GM19455 (cell line): ENCODE results near the gene CCDC87.
A peak's percentile ranks its signal among the peaks of the same experiment; 100 is the strongest.
"Not testable (repeated sequence)": the region's sequence is repeated elsewhere in the genome, so short reads cannot be mapped to it uniquely, and the experiment has no call there.

Source experiments
- ATAC-seq: cut with Tn5 transposase; IDR thresholded peaks from one replicate; pipeline ENCODE4 v1.9.1; 2021; ENCODE audit not compliant: unreplicated experiment

Gene CCDC87

DNA sequence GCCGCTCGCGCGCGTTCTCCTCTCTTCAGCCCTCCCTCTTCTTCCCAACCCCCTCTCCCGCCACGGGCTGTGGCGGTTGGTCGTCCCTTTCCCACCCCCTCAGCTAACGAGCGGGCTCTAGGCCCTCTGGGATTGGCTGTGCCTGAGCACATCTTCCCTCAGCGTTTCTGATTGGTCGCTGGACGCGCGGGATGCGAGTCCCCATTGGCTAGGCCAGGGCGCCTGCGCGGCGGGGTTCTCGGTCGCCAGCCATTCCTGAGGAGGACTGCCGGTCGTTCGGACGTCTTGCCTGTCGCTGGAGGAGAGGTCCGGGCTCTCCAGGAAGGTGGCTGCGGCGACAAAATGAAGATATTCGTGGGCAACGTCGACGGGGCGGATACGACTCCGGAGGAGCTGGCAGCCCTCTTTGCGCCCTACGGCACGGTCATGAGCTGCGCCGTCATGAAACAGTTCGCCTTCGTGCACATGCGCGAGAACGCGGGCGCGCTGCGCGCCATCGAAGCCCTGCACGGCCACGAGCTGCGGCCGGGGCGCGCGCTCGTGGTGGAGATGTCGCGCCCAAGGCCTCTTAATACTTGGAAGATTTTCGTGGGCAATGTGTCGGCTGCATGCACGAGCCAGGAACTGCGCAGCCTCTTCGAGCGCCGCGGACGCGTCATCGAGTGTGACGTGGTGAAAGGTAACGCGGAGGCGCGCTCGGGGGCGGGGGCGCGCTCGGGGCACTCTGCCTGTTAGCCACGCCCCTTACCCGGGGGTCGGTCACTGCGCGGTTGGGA lies 23.7 kb upstream of the CCDC87 start, which contains the start of gene RBM14:
TSS of gene RBM14 (plus strand) at position 252 of the 776 bp plus-strand sequence. CDS start at position 343, 91 bp downstream.
- ATAC-seq: peak; percentile 78

DNA sequence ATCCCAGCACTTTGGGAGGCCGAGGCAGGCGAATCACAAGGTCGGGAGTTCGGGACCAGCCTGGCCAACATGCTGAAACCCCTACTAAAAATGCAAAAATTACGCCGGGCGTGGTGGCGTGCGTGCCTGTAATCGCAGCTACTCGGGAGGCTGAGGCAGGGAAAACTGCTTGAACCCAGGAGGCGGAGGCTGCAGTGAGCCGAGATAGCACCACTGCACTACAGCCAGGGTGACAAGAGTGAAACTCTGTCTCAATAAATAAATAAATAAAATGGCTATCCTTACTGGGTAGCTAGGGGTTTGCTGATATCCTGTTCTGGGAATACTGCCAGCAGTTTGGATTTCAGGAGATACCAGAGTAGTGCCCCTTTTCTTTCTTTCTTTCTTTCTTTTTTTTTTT lies 21.2 kb upstream of the CCDC87 start:
- ATAC-seq: no peak

DNA sequence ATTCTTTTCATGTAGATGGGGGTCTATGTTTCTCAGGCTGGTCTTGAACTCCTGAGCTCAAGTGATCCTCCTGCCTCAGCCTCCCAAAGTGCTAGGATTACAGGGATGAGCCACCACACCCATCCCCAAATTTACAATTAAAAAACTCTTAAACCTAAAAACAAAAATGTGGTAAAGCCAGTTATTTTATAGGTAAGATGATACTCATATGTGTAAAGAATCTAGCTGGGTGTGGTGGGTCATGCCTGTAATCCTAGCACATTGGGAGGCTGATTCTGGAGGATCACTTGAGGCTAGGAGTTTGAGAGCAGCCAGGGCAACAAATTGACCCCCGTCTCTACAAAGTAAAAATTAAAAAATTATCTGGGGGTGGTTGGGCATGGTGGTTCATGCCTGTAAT lies 19.6 kb upstream of the CCDC87 start:
- ATAC-seq: no peak

DNA sequence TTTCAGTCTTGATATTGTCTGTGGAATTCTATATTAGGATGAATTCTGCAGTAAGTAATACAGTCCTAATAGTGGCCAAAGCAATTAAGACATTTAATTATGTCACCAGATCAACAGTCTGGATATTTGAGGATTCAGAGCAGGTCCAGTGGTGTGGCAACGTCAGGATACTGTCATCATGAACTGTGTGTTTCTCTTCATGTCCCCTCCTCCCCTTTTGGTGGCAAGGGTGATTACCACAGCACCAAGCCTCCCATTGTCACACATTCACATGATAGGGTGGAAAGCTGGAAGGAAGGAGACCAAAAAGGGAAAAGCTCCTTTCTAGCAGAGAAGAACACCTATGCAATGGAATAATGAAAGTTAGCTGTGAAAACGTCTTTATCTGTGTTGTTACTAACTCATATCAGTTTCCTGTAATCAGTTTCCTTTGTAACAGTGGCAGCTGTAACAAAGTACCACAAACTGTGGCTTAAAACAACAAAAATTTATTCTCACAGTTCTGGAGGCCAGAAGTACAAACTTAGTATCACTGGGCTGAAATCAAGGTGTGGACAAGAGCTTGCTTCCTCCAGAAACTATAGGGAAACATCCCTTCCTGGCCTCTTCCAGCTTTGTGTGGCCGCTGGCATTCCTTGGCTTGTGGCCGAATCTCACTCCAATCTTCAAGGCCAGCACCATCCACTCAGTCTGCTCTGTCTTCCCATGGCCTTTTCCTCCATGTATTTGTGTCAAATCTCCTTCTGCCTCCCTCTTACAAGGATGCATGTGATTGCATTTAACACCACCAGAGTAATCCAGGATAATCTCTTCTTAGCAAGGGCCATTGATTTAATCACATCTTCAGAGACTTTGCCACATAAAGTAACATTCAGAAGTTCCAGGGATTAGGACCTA lies 17.1 kb upstream of the CCDC87 start:
- no peak for ATAC-seq

DNA sequence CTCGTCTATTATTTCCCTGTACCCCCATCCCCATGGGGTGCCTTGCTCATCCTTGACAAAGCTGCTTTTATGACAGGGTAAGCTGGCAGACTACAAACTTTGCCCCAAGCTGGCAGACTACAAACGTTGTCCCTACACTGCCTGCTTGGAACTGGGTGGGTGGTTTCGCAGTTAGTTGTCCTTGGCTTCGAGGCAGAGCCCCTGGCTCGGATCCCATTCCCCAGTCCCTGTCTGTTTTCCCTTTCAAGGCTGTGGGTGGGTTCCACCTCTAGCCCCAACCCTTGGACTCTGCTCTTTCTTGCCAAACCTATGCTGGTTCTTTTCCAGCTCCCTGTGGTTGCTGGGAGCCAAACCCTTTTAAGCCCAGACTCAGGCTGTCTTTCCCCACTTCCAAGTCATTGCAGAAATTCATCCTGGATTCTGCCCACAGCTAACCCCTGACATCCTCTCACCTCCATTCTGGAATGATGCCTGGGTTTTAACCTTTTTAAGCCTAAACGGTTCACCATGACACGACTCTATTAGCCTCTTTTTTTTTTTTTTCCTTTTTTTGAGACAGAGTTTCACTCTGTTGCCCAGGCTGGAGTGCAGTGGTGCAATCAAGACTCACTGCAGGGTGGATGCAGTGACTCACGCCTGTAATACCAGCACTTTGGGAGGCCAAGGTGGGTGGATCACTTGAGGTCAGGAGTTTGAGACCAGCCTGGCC lies 14.4 kb upstream of the CCDC87 start:
- ATAC-seq: no peak

DNA sequence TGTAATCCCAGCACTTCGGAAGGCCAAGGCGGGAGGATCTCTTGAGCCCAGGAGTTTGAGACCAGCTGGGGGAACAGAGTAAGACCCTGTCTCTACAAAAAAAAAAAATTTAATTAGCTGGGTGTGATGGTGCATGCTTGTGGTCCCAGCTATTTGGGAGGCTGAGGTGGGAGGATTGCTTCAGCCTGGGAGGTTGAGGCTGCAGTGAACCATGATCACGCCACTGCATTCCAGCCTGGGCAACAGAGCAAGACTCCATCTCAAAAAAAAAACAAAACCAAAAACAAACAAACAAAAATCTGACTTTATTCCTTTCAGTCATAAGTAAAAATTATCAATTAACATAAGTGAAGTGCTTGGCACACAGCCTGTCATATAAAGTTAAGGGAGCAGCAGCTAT lies 13.7 kb upstream of the CCDC87 start:
- ATAC-seq: not testable (repeated sequence)

DNA sequence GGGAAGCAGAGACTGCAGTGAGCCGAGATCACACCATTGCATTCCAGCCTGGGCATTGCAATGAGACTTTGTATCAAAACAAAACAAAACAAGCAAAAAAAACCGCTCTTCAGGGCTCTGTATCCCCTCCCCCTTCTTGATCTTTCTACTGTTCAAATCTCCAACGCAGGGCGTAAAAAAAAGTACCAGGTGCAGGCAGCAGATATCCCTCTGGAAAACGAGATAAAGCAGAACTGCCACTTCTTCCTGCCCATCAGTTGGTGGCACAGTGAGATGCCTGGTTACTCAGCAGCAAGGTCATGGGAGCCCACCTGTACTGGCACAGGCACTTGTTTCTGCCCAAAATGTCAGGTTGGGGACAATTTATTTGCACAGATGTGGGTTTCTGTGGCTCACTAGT lies 11.3 kb upstream of the CCDC87 start:
- ATAC-seq: no peak

DNA sequence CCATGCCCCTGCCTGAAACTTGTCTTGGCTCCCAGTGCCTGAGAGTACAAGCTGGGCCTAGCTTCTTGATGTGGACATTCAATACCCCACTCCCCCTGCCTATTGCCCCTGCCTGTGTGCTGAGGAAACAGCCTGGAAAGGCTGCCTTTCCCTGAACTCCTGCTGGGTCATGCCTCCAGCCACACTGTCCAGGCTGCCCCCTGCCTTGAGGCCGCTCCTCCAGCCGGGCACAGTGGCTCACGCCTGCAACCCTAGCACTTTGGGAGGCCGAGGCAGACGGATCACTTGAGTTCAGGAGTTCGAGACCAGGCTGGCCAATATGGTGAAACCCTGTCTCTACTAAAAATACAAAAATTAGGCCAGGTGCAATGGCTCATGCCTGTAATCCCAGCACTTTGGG lies 10.2 kb upstream of the CCDC87 start:
- ATAC-seq: no peak

DNA sequence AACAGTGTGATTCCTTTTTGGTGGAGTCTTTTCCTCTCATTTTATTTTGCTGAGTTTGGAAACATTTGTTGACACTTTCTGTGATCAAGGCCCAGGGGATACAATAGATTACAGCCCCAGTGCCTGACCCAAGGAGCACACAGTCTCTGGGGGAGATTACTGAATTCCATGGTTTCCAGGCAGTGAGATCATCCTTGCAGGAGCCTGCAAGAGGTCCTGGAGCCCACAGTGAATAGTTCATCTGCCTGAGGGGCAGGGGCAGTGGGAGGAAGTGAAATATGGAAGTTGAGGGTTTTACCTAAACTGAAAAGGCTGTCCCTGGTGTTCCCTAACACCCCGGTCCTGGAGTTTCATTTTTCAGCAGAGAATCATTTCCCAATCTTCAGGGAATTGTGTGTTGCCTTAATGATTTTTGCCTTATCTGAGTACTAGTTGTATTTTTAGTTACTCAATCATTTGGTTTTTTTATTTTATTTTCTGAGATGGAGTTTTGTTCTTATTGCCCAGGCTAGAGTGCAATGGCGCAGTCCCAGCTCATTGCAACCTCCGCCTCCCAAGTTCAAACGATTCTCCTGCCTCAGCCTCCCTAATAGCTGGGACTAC lies 7.9 kb upstream of the CCDC87 start:
- no peak for ATAC-seq

DNA sequence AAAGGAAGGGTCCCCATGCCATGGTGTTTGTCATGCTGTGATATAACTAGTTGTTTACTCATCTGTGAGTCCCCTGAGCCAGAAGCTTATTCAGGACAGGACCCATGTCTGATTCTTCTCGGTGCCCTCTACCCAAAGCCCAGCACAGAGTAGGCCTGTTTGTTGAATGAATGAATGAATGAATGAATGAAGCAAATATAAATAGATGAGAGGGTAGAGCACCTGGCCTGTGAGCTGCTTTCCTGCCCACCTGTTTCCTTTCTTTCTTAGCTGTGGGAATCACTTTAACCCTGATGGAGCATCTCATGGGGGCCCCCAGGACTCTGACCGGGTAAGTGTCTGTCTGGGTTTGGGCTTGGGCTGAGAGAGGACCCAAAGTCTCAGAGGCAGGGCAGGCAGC lies 7.4 kb upstream of the CCDC87 start:
- ATAC-seq: no peak

DNA sequence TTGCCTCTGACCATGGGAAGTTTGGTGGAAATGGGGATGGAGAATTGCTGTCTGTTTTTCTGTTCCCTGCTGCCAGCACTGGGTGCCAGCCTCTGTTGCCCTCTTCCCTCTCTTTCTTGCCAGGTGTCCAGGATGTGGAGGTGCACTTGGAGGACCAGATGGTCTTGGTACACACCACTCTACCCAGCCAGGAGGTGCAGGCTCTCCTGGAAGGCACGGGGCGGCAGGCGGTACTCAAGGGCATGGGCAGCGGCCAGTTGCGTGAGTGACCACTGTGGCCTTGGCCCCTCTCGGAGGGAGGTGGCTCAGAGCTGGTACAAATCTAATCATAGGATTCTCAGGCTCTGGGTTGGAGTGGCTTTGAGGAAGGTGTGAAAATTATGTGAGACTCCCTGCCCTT lies 6.1 kb upstream of the CCDC87 start:
- no peak for ATAC-seq

DNA sequence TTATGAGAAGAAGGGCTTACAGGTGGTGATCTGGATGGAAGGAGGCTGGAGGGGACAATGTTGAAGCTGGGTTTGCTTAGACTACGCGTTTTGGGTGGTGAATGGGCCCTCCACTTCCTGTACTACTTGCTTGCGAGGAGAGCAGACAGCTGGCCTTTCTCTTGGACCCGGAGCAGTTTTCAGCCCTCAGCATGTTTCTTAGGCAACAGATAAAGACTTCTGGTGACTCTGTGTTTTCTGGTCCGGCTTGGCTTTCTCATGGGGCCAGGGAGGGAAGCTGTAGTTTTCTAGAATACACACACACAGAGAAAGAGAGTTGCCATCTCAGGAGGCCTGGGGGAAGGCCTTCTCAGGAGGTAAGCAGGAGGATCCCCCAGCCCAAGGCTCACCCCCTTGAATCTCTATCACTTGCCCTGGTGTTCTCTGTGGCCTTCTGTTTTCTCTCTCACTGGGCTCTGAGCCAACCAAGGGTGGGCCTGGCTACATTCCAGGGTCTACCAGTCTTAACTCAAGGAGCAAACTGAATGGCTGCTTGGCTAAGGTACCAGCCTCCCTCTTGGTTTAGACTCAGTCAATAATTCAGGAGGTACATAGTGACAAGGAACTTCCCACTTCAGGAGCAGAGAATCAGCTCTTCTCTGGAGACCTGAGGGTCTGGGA lies 2.5 kb upstream of the CCDC87 start:
- no peak for ATAC-seq

DNA sequence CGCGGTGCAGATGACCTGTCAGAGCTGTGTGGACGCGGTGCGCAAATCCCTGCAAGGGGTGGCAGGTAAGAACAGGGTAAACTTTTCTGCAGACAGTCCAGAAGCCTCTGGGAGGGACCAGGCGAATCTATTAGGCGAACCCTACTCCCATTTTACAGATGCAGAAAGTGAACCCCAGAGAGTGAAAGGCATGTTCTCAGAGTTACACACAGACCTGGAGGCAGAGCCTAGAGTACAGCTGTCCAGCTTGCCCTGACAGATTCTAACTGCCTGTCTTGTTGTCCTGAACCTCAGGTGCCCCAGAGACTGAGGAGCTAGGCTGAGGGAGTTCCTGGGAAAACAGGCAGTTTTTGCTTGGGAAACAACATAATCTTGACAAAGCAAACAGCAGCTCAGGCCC lies 787 bp upstream of the CCDC87 start:
- no peak for ATAC-seq

DNA sequence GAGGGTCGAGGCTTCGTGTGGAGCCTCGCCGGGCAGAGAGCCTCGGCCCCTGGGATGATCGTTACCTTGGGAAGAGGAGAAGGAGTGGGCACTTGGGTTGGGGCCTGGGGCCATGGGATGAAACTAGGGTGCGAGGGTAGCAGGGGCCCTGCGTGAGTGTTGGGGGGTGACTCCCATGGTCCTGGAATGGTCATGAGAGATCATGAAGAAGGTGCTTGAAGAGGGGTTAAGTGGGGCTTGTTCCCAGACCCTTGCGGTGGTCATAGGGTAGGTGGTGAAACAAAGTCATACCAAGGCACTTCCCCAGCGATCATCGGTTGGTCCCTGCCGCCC lies 406 bp upstream of the CCDC87 start:
- ATAC-seq: no peak

DNA sequence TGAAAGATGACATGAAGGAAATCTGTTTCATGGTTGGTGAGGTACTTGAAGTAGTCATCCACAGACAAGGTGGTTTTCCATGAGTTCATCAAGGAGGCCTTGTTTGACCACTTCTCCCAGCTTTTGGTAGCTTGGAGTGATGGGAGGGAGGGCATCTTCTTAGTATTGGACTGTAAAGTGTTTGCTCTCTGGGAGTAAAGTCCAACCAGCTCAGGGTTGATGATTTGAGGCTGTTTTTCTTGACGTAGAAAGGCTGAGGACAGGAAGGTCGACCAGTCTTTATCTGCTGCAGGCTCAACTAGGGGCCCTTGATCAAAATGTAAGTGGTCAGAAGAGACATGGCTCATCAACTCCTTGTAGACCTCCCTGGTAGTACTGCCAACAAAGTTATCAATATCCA lies 1.7 kb downstream of the CCDC87 start:
- no peak for ATAC-seq

DNA sequence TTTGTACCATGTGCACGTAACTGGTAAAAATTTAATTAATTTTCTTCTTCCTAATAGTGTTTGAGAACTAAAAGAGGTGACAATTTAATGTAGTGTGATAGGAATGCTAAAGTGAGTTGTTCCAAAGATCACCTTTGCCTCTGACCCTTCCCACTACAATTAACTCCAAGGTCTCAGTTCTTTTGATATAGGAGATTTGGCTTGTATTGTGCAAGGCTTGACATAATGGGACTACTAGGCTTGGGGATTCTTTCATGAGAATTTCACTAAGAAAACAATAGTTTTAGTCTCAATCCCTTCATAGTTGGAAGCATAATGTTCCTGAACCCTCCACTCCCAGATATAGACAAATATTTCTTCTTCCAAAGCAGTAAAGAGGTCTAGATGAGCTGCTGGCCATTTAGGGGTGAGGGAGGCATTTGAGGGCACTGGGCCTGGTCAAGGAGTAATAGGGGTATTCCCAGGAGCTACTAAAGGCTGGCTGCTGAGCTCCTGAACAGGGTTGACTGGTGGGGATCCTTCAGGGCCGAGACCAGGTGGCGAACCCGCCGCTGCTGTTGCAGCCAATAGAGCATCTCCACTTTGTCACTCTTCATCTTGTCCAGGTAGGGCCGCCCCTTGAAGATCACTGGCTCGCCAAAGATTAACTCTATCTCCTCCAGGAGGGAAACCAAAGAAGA lies 2.7 kb downstream of the CCDC87 start:
- ATAC-seq: no peak

DNA sequence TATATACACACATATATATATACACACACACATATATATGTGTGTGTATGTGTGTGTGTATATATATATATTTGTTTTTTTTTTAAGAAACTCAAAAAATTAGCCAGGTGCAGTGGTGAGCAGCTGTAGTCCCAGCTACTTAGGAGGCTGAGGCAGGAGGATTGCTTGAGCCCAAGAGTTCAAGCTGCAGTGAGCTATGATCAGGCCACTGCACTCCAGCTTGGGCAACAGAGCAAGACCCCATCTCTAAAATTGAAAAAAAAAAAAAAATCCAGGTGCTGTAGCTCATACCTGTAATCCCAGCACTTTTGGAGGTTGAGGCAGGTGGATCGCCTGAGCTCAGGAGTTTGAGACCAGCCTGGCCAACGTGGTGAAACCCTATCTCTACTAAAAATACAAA lies 3.5 kb downstream of the CCDC87 start:
- ATAC-seq: not testable (repeated sequence)

DNA sequence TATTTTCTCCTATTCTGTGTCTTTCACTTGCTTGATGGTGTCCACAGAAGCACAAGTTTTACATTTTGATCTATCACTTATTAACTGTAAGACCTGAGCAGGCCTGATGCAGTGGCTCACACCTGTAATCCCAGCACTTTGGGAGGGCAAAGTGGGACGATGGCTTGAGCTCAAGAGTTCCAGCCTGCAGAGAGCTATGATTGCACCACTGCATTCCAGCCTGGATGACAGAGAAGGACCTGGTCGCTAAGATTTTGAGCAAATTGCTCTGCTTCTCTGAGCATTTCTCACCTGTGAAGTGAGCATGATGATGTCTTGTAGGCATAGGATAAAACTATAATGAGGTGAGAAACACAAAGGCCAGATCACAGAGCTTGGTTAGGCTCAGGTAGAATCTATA lies 6.7 kb downstream of the CCDC87 start:
- no peak for ATAC-seq

DNA sequence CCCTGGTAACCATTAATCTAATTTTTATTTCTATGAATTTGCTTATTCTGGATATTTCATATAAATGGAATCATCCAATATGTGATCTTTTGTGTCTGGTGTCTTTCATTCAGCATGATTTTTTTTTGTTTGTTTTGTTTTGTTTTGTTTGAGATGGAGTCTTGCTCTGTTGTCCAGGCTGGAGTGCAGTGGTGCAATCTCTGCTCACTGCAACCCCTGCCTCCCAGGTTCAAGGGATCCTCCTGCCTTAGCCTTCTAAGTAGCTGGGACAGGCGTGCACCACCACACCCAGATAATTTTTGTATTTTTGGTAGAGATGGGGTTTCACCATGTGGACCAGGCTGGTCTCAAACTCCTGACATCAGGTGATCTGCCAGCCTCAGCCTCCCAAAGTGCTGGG lies 7.4 kb downstream of the CCDC87 start:
- not testable (repeated sequence) for ATAC-seq

DNA sequence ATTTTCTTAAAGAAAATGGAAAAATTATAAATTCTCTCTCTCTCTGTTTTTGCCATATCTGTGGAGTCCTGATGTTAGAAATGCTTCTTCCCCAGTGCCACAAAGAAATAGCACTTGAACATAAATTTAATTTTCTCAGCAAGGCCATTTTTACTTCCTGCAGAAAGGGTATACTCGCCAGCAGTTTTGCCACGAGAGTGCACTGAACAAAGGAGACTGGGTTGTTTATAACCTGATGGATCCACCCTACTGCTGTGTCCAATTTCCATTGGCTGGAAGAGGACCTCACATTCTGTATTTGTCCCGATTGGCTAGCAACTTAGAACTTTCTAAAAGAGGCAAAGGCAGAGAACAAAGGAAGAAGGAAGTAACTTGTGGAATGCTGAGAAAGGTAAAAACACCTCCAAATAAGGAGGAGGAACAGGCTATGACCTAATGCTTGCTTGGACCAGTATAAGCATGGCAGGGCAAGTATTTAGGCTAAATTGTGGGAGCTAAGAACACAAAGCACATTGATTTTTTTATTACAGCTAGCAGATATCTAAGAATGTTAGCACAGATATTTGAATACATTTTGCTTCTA lies 10.2 kb downstream of the CCDC87 start:
- ATAC-seq: not testable (repeated sequence)
